CD4-positive, CD25-positive, alpha-beta regulatory T cell (primary cell): ENCODE data around the gene MAPK1. TPM values are rescaled to one million over a fixed set of nuclear protein-coding genes. Genes with fewer than 3 reads are reported as not detected.
"Not testable (repeated sequence)": the region's sequence is repeated elsewhere in the genome, so short reads cannot be mapped to it uniquely, and the experiment has no call there.

Experiments
- ATAC-seq, 2 donors: fragments of 150-1000 bp; cut with Tn5 transposase; one replicate each; pipeline ENCODE4 v1.10.0; 2021; ENCODE audit warnings: low read depth in 2 of 2, moderate number of reproducible peaks in 2 of 2, moderate library complexity in 1 of 2
- DNase-seq, 3 donors: peaks; one replicate each; pipeline versions ENCODE4 v3.0.0 to v3.0.0-alpha.2; 2012 to 2022; ENCODE audit warnings: mixed read lengths in 1 of 3
- H3K27ac ChIP-seq: one replicate; pipeline ENCODE4 v1.7.0; 2013; ENCODE audit warnings: mild to moderate bottlenecking, low read length; ENCODE audit not compliant: insufficient read depth, poor library complexity, severe bottlenecking
- H3K27me3 ChIP-seq: one replicate; pipeline ENCODE4 v1.7.0; 2013; ENCODE audit warnings: low read length; ENCODE audit not compliant: control insufficient read depth, insufficient read depth
- H3K36me3 ChIP-seq: one replicate; pipeline ENCODE4 v1.7.0; 2013; ENCODE audit warnings: mild to moderate bottlenecking, low read length, moderate library complexity; ENCODE audit not compliant: control insufficient read depth, insufficient read depth
- H3K4me1 ChIP-seq: 2 replicates; pipeline ENCODE4 v1.7.0; 2013; ENCODE audit warnings: mild to moderate bottlenecking, low read length; ENCODE audit not compliant: insufficient read depth, control insufficient read depth, poor library complexity, severe bottlenecking
- H3K4me3 ChIP-seq: one replicate; pipeline ENCODE4 v1.7.0; 2013; ENCODE audit warnings: low read depth, mild to moderate bottlenecking, low read length, moderate library complexity
- H3K9me3 ChIP-seq, 2 experiments: 1 replicate in 1 of 2; 2 replicates in 1 of 2; pipeline ENCODE4 v1.7.0; 2013; ENCODE audit warnings: low read length in 2 of 2, mild to moderate bottlenecking in 1 of 2, moderate library complexity in 1 of 2; ENCODE audit not compliant: control insufficient read depth in 2 of 2
- H3K27ac Mint-ChIP-seq, 3 donors: one replicate each; pipeline ENCODE4 v1.8.0; 2020 to 2022; ENCODE audit warnings: mild to moderate bottlenecking in 3 of 3, mixed read lengths in 3 of 3, moderate library complexity in 2 of 3
- H3K27me3 Mint-ChIP-seq: one replicate; pipeline ENCODE4 v1.8.0; 2022; ENCODE audit warnings: mild to moderate bottlenecking, mixed read lengths
- H3K36me3 Mint-ChIP-seq: one replicate; pipeline ENCODE4 v1.8.0; 2020; ENCODE audit warnings: mixed read lengths
- H3K4me1 Mint-ChIP-seq, 4 donors: one replicate each; pipeline ENCODE4 v1.8.0; 2020 to 2022; ENCODE audit warnings: mixed read lengths in 4 of 4, mild to moderate bottlenecking in 1 of 4
- H3K4me3 Mint-ChIP-seq, 4 donors: one replicate each; pipeline ENCODE4 v1.8.0; 2020 to 2022; ENCODE audit warnings: mild to moderate bottlenecking in 4 of 4, mixed read lengths in 4 of 4, moderate library complexity in 3 of 4
- H3K9me3 Mint-ChIP-seq, 7 donors: one replicate each; pipeline ENCODE4 v1.8.0; 2020 to 2022; ENCODE audit warnings: mixed read lengths in 7 of 7, mild to moderate bottlenecking in 3 of 7, moderate library complexity in 2 of 7
- polyA plus RNA-seq, 4 donors: library from polyadenylated mRNA; unstranded; fragments of 300-500 nt; fragmentation: Illumina TruSeq; gene quantifications; one replicate each; pipeline ENCODE4 v1.2.3, GENCODE V29; 2021
- total RNA-seq: library from RNA; stranded (reverse); gene quantifications from one replicate; pipeline ENCODE4 v1.2.3, GENCODE V29; 2022

The MAPK1 gene
- total and polyA plus RNA-seq, 5 donors from 2014 or later, result 46.5 to 88.0 (median 75.3) TPM

- Mint-ChIP-seq H3K36me3 (peaks cover 29% of the 10 kb centered on the region), H3K4me1 (peaks cover 6 to 16% (median 10%) of the 10 kb centered on the region in 4 donors), H3K27ac (peak overlapping the region; percentile 18 to 76 (median 42))
- H3K9me3 ChIP-seq, H3K4me3 ChIP-seq, H3K27me3 ChIP-seq, ATAC-seq, DNase-seq, H3K4me1 ChIP-seq, H3K4me3 Mint-ChIP-seq, H3K27me3 Mint-ChIP-seq, H3K9me3 Mint-ChIP-seq: not testable (repeated sequence)
- H3K27ac ChIP-seq, result peak overlapping the region; percentile 23
- peaks cover 40% of the 10 kb centered on the region for H3K36me3 ChIP-seq
These were observed 76.4 kb downstream of the MAPK1 start for GRCh38 chr22:21790849-21791610.

- Histone ChIP-seq H3K4me1 (no peaks in the 10 kb centered on the region), H3K4me3 (no peak overlapping the region), H3K27ac (no peak overlapping the region), H3K27me3 (no peaks in the 10 kb centered on the region), H3K9me3 (no peaks in the 10 kb centered on the region), H3K36me3 (peaks cover 39% of the 10 kb centered on the region)
- Mint-ChIP-seq H3K36me3 (peaks cover 27% of the 10 kb centered on the region), H3K4me1 (peaks cover 6 to 16% (median 13%) of the 10 kb centered on the region in 4 donors), H3K9me3 (no peaks in the 10 kb centered on the region), H3K27ac (no peak overlapping the region), H3K4me3 (no peak overlapping the region), H3K27me3 (no peaks in the 10 kb centered on the region)
- ATAC-seq (no peak), DNase-seq (no peak)
These were observed 77.1 kb downstream of the MAPK1 start for GRCh38 chr22:21790359-21790758.

- H3K4me3 ChIP-seq, DNase-seq, H3K27ac ChIP-seq, H3K4me3 Mint-ChIP-seq, ATAC-seq, H3K4me1 ChIP-seq, H3K27me3 Mint-ChIP-seq, H3K27me3 ChIP-seq, H3K9me3 ChIP-seq, H3K9me3 Mint-ChIP-seq, H3K27ac Mint-ChIP-seq: not testable (repeated sequence)
- H3K36me3 ChIP-seq, result peaks cover 45% of the 10 kb centered on the region
- Mint-ChIP-seq H3K4me1 (peaks cover 6 to 16% (median 13%) of the 10 kb centered on the region in 4 donors), H3K36me3 (peaks cover 32% of the 10 kb centered on the region)
These were observed 79.9 kb downstream of the MAPK1 start for GRCh38 chr22:21787565-21787964.

- H3K27me3 ChIP-seq, result no peaks in the 10 kb centered on the region
- Mint-ChIP-seq H3K4me1 (peaks cover 0 to 14% (median 6%) of the 10 kb centered on the region in 4 donors), H3K27me3 (no peaks in the 10 kb centered on the region), H3K9me3 (no peaks in the 10 kb centered on the region), H3K36me3 (peaks cover 25% of the 10 kb centered on the region), H3K27ac (peak overlapping the region in 2 of 3 donors; percentile 26 to 33), H3K4me3 (no peak overlapping the region)
- H3K4me1 ChIP-seq, result no peaks in the 10 kb centered on the region
- no peaks in the 10 kb centered on the region for H3K9me3 ChIP-seq
- DNase-seq, result no peak
- no peak for ATAC-seq
- H3K4me3 ChIP-seq, result no peak overlapping the region
- no peak overlapping the region for H3K27ac ChIP-seq
- peaks cover 28% of the 10 kb centered on the region for H3K36me3 ChIP-seq
These were observed 87.2 kb downstream of the MAPK1 start for GRCh38 chr22:21780259-21780658.

- Mint-ChIP-seq H3K4me3 (no peak overlapping the region), H3K36me3 (peaks cover 25% of the 10 kb centered on the region), H3K27ac (peak overlapping the region in 1 of 3 donors; percentile 26), H3K4me1 (peaks cover 0 to 14% (median 6%) of the 10 kb centered on the region in 4 donors), H3K27me3 (no peaks in the 10 kb centered on the region), H3K9me3 (no peaks in the 10 kb centered on the region)
- Histone ChIP-seq H3K4me1 (no peaks in the 10 kb centered on the region), H3K27me3 (no peaks in the 10 kb centered on the region), H3K4me3 (no peak overlapping the region), H3K9me3 (no peaks in the 10 kb centered on the region), H3K27ac (no peak overlapping the region), H3K36me3 (peaks cover 23% of the 10 kb centered on the region)
- no peak for ATAC-seq
- no peak for DNase-seq
These were observed 88.0 kb downstream of the MAPK1 start for GRCh38 chr22:21779444-21779843.

- ATAC-seq, result no peak
- Histone ChIP-seq H3K27me3 (no peaks in the 10 kb centered on the region), H3K27ac (no peak overlapping the region), H3K4me3 (no peak overlapping the region), H3K36me3 (peaks cover 23% of the 10 kb centered on the region), H3K4me1 (no peaks in the 10 kb centered on the region), H3K9me3 (no peaks in the 10 kb centered on the region)
- H3K4me3 Mint-ChIP-seq, result no peak overlapping the region
- peaks cover 28% of the 10 kb centered on the region for H3K36me3 Mint-ChIP-seq
- H3K27ac Mint-ChIP-seq, result peak overlapping the region in 1 of 3 donors; percentile 26
- no peaks in the 10 kb centered on the region for H3K9me3 Mint-ChIP-seq
- no peak for DNase-seq
- H3K27me3 Mint-ChIP-seq, result no peaks in the 10 kb centered on the region
- H3K4me1 Mint-ChIP-seq, result peaks cover 0 to 14% (median 6%) of the 10 kb centered on the region in 4 donors
These were observed 88.6 kb downstream of the MAPK1 start for GRCh38 chr22:21778705-21779363.

- ATAC-seq (no peak), DNase-seq (no peak)
- no peaks in the 10 kb centered on the region for H3K27me3 Mint-ChIP-seq
- H3K27ac ChIP-seq, result no peak overlapping the region
- peaks cover 4 to 10% (median 7%) of the 10 kb centered on the region in 4 donors for H3K4me1 Mint-ChIP-seq
- H3K4me3 Mint-ChIP-seq, result no peak overlapping the region
- H3K36me3 ChIP-seq, result peaks cover 60% of the 10 kb centered on the region
- no peak overlapping the region for H3K4me3 ChIP-seq
- H3K27ac Mint-ChIP-seq, result no peak overlapping the region
- peaks cover 44% of the 10 kb centered on the region for H3K36me3 Mint-ChIP-seq
- H3K4me1 ChIP-seq, result peaks cover 3% of the 10 kb centered on the region
- H3K27me3 ChIP-seq, result no peaks in the 10 kb centered on the region
- H3K9me3 Mint-ChIP-seq, result no peaks in the 10 kb centered on the region
- no peaks in the 10 kb centered on the region for H3K9me3 ChIP-seq
These were observed 95.8 kb downstream of the MAPK1 start for GRCh38 chr22:21771631-21771976.
